GM12892 (cell line): ENCODE results near the gene TRIO.

ENCODE experiments used
- POLR2A ChIP-seq: IDR thresholded peaks from 2 replicates; pipeline ENCODE4 v1.6.1; 2011; ENCODE audit warnings: low read depth, low read length, control low read depth
- POLR2AphosphoS5 ChIP-seq: IDR thresholded peaks from 2 replicates; pipeline ENCODE4 v1.6.1; 2011; ENCODE audit warnings: low read depth, low read length, control low read depth
- TAF1 ChIP-seq: IDR thresholded peaks from 2 replicates; pipeline ENCODE4 v1.6.1; 2011; ENCODE audit warnings: low read depth, mild to moderate bottlenecking, control low read depth, low read length, borderline replicate concordance

GRCh38 chr5:14267166-14267838 is 124.2 kb downstream of the TRIO start:
- TF ChIP-seq TAF1 (no peak), POLR2AphosphoS5 (no peak), POLR2A (no peak)
